Limb (tissue), 2 donors: ENCODE data around the gene SLC1A4.
"Not testable (repeated sequence)": the region's sequence is repeated elsewhere in the genome, so short reads cannot be mapped to it uniquely, and the experiment has no call there.

Experiments used
- DNase-seq, 2 donors: peaks; one replicate each; pipeline ENCODE4 v3.0.0-alpha.2; 2016; ENCODE audit errors: extremely low spot score in 2 of 2

Gene SLC1A4

GRCh38 chr2:64989126-64989981 lies at the start of gene SLC1A4:
TSS of gene SLC1A4 (plus strand) at chr2:64989399. CDS start at chr2:64989644, 245 bp downstream.
- DNase-seq: peak; percentile 78 to 94

GRCh38 chr2:64941143-64941542 lies 48.1 kb upstream of the SLC1A4 start:
- DNase-seq: no peak

- DNase-seq: no peak
Measured at GRCh38 chr2:64941801-64942200, 47.4 kb upstream of the SLC1A4 start.

- DNase-seq: no peak
Measured at GRCh38 chr2:64942693-64943092, 46.5 kb upstream of the SLC1A4 start.

GRCh38 chr2:64943387-64944150 lies 45.6 kb upstream of the SLC1A4 start:
- DNase-seq: no peak

- DNase-seq: no peak
Measured at GRCh38 chr2:64944484-64944883, 44.7 kb upstream of the SLC1A4 start.

- no peak for DNase-seq
Measured at GRCh38 chr2:64945973-64946768, 43.0 kb upstream of the SLC1A4 start.

GRCh38 chr2:64946769-64947247 lies 42.4 kb upstream of the SLC1A4 start:
- no peak for DNase-seq

- DNase-seq: peak in 1 of 2 donors; percentile 45
Measured at GRCh38 chr2:64947885-64948284, 41.3 kb upstream of the SLC1A4 start.

GRCh38 chr2:64950226-64951160 lies 38.7 kb upstream of the SLC1A4 start:
- DNase-seq: no peak

- DNase-seq: no peak
Measured at GRCh38 chr2:64951306-64951953, 37.8 kb upstream of the SLC1A4 start.

- DNase-seq: no peak
Measured at GRCh38 chr2:64952096-64952495, 37.1 kb upstream of the SLC1A4 start.

- DNase-seq: no peak
Measured at GRCh38 chr2:64952511-64953482, 36.4 kb upstream of the SLC1A4 start.

- no peak for DNase-seq
Measured at GRCh38 chr2:64955467-64955866, 33.7 kb upstream of the SLC1A4 start.

GRCh38 chr2:64957109-64957903 lies 31.9 kb upstream of the SLC1A4 start:
- DNase-seq: no peak

- no peak for DNase-seq
Measured at GRCh38 chr2:64958556-64958955, 30.6 kb upstream of the SLC1A4 start.

- DNase-seq: no peak
Measured at GRCh38 chr2:64960819-64961218, 28.4 kb upstream of the SLC1A4 start.

GRCh38 chr2:64963138-64963537 lies 26.1 kb upstream of the SLC1A4 start:
- not testable (repeated sequence) for DNase-seq
